Type B pancreatic cell (in vitro differentiated cells): ENCODE results near the gene HDLBP. TPM values are rescaled to one million over a fixed set of nuclear protein-coding genes. Genes with fewer than 3 reads are reported as not detected.

Experiments
- DNase-seq: peaks from one replicate; pipeline ENCODE4 v3.0.0; 2021; ENCODE audit warnings: mixed read lengths; ENCODE audit not compliant: unreplicated experiment; ENCODE audit errors: extremely low spot score
- H3K27ac Mint-ChIP-seq: 2 replicates; pipeline ENCODE4 v1.8.0; 2021; ENCODE audit warnings: mild to moderate bottlenecking, mixed read lengths
- H3K27me3 Mint-ChIP-seq: 2 replicates; pipeline ENCODE4 v1.8.0; 2021; ENCODE audit warnings: mixed read lengths
- H3K36me3 Mint-ChIP-seq: 2 replicates; pipeline ENCODE4 v1.8.0; 2021; ENCODE audit warnings: mixed read lengths
- H3K4me1 Mint-ChIP-seq: one replicate; pipeline ENCODE4 v1.8.0; 2021; ENCODE audit warnings: mixed read lengths; ENCODE audit not compliant: unreplicated experiment
- H3K4me3 Mint-ChIP-seq: 2 replicates; pipeline ENCODE4 v1.8.0; 2021; ENCODE audit warnings: mild to moderate bottlenecking, mixed read lengths
- H3K9me3 Mint-ChIP-seq: 2 replicates; pipeline ENCODE4 v1.8.0; 2021; ENCODE audit warnings: mixed read lengths
- total RNA-seq: library from RNA; stranded (reverse); gene quantifications from 2 replicates; pipeline ENCODE4 v1.2.1, GENCODE V29; 2021; ENCODE audit warnings: low replicate concordance
- TF ChIP-seq, protein P1 (sequence below): fragments of 200-600 bp; sonication (generic); conservative IDR thresholded peaks from 2 replicates; pipeline ENCODE4 v1.5.0; 2021; ENCODE audit warnings: antibody characterized with exemption, mild to moderate bottlenecking

The HDLBP gene
- total RNA-seq, 1 donor from 2014 or later = 466 TPM

DNA sequence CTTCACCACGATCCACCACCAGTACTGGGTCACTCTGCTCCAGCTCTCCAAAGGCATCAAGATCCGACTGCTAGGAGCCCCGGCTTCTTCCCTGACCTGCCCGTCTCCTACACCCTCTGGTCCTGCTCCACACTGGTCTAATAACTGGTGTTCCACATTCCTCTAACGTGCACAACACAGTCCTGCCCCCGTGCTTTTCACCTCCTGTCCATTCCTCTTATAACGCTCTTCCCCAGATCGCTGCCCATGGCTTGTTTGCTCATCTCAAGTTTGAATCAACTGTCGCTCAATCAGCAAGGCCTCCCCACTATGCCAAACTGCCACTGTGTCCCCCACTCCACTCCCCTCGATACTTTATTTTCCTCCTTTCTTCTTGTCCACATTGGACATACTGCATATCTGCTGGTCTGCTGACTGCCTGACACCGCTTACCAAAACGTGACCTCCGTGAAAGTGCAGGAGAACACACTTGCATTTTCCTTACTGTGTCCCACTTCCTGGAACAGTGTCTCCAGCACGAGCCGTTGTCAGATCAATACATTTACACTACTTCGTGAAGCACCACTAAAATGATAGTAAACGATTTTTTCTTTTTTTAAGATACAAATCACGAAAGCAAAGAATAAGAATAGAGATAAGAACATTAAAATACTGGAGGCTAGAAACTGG lies 6.5 kb downstream of the HDLBP start:
- TF ChIP-seq, protein P1, sequence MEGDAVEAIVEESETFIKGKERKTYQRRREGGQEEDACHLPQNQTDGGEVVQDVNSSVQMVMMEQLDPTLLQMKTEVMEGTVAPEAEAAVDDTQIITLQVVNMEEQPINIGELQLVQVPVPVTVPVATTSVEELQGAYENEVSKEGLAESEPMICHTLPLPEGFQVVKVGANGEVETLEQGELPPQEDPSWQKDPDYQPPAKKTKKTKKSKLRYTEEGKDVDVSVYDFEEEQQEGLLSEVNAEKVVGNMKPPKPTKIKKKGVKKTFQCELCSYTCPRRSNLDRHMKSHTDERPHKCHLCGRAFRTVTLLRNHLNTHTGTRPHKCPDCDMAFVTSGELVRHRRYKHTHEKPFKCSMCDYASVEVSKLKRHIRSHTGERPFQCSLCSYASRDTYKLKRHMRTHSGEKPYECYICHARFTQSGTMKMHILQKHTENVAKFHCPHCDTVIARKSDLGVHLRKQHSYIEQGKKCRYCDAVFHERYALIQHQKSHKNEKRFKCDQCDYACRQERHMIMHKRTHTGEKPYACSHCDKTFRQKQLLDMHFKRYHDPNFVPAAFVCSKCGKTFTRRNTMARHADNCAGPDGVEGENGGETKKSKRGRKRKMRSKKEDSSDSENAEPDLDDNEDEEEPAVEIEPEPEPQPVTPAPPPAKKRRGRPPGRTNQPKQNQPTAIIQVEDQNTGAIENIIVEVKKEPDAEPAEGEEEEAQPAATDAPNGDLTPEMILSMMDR = no peak
- Mint-ChIP-seq H3K36me3 (peaks cover 11% of the 10 kb centered on the region), H3K4me1 (peaks cover 47% of the 10 kb centered on the region)

DNA sequence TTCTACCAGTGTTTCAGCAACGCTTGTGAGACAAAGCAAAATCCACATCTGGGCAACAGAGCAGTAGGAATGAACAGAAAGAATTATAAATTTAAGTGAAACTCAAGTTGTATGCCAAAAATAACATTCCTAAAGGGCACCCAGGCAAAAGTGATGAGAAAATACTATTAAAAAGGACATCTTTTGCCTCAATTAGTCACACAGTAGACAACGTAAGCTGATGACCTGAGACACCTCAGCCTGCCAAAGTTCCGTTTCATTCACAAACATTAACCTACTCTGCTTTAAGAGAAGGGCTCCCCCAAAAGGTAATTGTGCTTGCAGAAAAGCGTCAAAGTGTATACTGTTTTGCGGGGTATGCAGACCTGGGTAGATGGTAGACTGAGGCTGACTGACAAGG lies 7.2 kb downstream of the HDLBP start:
- no peaks in the 10 kb centered on the region for H3K27me3 Mint-ChIP-seq
- H3K9me3 Mint-ChIP-seq = no peaks in the 10 kb centered on the region
- no peak overlapping the region for H3K4me3 Mint-ChIP-seq
- DNase-seq = no peak
- H3K27ac Mint-ChIP-seq = no peak overlapping the region
- TF ChIP-seq, protein P1 = no peak
- H3K4me1 Mint-ChIP-seq = peaks cover 48% of the 10 kb centered on the region
- peaks cover 11% of the 10 kb centered on the region for H3K36me3 Mint-ChIP-seq

More for the DNA sequence above, 6.5 kb downstream of the HDLBP start:
- DNase-seq = no peak
- Mint-ChIP-seq H3K27me3 (no peaks in the 10 kb centered on the region), H3K27ac (peak overlapping the region; percentile 21), H3K4me3 (peak overlapping the region; percentile 8), H3K9me3 (no peaks in the 10 kb centered on the region)

DNA sequence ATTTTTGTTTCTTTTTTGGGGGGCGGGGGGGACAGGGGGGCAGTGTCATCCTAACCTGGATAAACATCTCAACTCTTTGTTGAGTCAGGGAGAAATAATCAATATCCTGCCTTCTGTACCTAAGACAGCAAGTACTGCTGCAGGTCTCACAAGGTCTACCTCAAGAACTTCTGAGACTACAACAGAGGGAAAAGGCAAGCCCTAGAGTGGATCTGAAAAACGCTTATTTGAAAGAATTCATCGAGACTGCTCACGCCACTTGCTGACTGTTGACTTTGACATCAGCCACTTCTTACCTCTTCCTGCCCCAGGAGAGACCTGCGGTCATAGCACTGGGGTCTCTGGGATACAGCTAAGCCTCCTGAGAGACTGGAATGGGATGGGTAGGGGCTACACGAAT lies 8.4 kb downstream of the HDLBP start:
- H3K27ac Mint-ChIP-seq = no peak overlapping the region
- TF ChIP-seq, protein P1 = no peak
- no peak overlapping the region for H3K4me3 Mint-ChIP-seq
- H3K9me3 Mint-ChIP-seq = no peaks in the 10 kb centered on the region
- peaks cover 50% of the 10 kb centered on the region for H3K4me1 Mint-ChIP-seq
- no peak for DNase-seq
- peaks cover 11% of the 10 kb centered on the region for H3K36me3 Mint-ChIP-seq
- no peaks in the 10 kb centered on the region for H3K27me3 Mint-ChIP-seq

DNA sequence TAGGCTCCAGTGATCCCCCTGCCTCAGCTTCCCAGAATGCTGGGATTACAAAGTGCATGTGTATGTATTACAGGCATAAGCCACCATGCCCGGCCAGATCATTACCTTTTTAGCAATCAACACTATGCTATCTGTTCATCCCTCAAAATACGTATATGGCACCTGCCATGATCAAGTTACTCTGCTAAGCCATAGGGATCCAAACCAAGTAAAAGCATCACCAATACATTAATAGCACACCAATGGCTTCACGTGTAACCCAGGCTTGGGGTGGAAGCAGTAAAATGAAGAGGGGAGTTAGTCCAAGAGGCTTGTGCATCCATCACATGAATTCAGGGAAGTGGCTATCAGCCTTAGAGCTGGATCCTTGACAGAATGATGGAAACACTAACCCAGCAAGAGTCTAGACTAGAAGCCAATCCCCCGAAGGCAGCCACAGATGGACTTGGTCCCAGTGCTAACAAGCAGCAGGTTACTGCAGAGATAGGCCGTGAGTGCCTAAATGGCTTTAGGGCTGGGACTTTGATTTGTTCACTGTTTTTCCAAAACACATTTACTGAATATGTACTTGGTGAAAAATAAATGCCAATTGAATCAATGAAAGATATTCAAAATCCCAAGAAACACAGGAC lies 11.3 kb downstream of the HDLBP start:
- no peaks in the 10 kb centered on the region for H3K27me3 Mint-ChIP-seq
- peak overlapping the region; percentile 25 for H3K4me3 Mint-ChIP-seq
- H3K9me3 Mint-ChIP-seq = no peaks in the 10 kb centered on the region
- no peak overlapping the region for H3K27ac Mint-ChIP-seq
- H3K36me3 Mint-ChIP-seq = peaks cover 10% of the 10 kb centered on the region
- DNase-seq = no peak
- TF ChIP-seq, protein P1 = no peak
- peaks cover 44% of the 10 kb centered on the region for H3K4me1 Mint-ChIP-seq

DNA sequence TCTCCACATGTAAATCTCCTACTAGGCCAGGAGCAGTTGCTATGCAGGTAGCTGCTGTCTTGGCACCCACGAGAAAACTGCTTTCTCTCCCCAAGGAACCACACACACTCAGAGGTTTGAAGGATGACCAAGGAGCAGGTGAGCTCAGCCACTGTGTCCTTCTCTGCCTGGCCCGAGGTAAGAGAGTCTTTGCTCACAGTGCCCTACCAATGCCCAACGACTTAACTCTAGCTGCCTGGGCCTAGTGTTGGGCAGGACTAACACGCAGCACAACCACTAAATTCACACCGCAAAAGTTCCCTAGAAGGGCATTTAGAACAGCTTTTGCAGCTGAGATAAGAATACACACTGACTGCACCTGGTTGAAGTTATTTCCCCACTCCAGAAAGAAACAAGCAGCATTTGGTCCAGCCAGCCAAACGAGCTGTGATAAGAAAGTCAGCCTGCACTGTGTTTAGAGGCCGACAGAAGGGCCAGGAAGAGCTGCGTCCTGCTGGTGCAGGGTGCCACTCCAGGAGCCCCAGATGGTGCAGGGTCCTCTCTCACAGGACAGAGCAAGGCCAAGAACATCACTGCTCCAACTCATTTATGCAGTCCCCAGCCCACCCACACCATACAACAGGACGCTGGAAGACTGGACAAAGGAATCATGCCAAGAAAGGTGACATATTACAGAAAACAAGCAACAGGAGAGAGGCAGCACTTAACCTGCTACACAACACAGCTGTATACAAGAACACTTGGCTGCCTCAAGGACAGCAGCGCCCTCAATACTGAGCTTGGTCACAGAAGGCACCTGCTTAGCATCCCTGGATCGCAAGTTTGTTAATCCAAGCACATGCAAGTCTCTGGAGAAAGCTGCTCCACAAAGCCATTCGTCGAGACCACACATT lies 12.5 kb downstream of the HDLBP start:
- Mint-ChIP-seq H3K27ac (peak overlapping the region; percentile 20), H3K27me3 (no peaks in the 10 kb centered on the region), H3K4me3 (no peak overlapping the region), H3K9me3 (peaks cover 4% of the 10 kb centered on the region), H3K4me1 (peaks cover 40% of the 10 kb centered on the region), H3K36me3 (peaks cover 8% of the 10 kb centered on the region)
- DNase-seq = no peak
- TF ChIP-seq, protein P1 = no peak
